Stimulated activated naive CD8-positive, alpha-beta T cell treated with anti-CD3 and anti-CD28 coated beads, Interleukin-15, Interleukin-2, amounts not matched to agents 100 ng/mL and 50 ng/mL, for 24 hours (primary cell): ENCODE results near the gene ZNF483.
"Not testable (repeated sequence)": the region's sequence is repeated elsewhere in the genome, so short reads cannot be mapped to it uniquely, and the experiment has no call there.

ENCODE experiments used
- H3K27ac Mint-ChIP-seq: one replicate; pipeline ENCODE4 v1.8.0; 2021; ENCODE audit warnings: mild to moderate bottlenecking, mixed read lengths
- H3K27me3 Mint-ChIP-seq: one replicate; pipeline ENCODE4 v1.8.0; 2021; ENCODE audit warnings: mixed read lengths
- H3K36me3 Mint-ChIP-seq: one replicate; pipeline ENCODE4 v1.8.0; 2021; ENCODE audit warnings: low read depth, mixed read lengths
- H3K4me1 Mint-ChIP-seq: one replicate; pipeline ENCODE4 v1.8.0; 2021; ENCODE audit warnings: low read depth, mixed read lengths
- H3K4me3 Mint-ChIP-seq: one replicate; pipeline ENCODE4 v1.8.0; 2021; ENCODE audit warnings: mild to moderate bottlenecking, mixed read lengths
- H3K9me3 Mint-ChIP-seq: one replicate; pipeline ENCODE4 v1.8.0; 2021; ENCODE audit warnings: mixed read lengths

Gene ZNF483

GRCh38 chr9:111516061-111516465, 8.9 kb upstream of the ZNF483 start:
- no peak overlapping the region for H3K27ac Mint-ChIP-seq
- no peaks in the 10 kb centered on the region for H3K36me3 Mint-ChIP-seq
- peaks cover 6% of the 10 kb centered on the region for H3K9me3 Mint-ChIP-seq
- no peak overlapping the region for H3K4me3 Mint-ChIP-seq
- peaks cover 7% of the 10 kb centered on the region for H3K27me3 Mint-ChIP-seq
- H3K4me1 Mint-ChIP-seq: peaks cover 2% of the 10 kb centered on the region

DNA sequence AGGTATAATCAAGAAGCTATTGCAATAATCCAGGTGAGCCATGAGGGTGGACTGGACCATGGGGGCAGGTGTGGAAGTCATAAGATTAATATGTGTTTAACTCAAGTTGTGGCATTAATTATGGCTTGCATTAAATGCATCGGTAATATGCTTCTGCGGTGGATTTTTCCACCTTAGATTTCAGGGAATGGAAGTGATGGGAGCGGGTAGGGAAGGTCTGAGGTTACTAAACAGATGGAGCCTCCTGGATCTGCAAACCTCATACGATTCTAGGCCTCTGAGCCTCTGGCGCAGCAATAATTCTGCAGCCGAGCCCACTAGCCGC, 286 bp upstream of the ZNF483 start:
- Mint-ChIP-seq H3K36me3 (peaks cover 10% of the 10 kb centered on the region), H3K4me3 (peak overlapping the region; percentile 87), H3K27ac (no peak overlapping the region), H3K9me3 (peaks cover 9% of the 10 kb centered on the region), H3K27me3 (peaks cover 18% of the 10 kb centered on the region), H3K4me1 (peaks cover 28% of the 10 kb centered on the region)

- H3K4me3 Mint-ChIP-seq: no peak overlapping the region
- H3K4me1 Mint-ChIP-seq: peaks cover 28% of the 10 kb centered on the region
- peaks cover 14% of the 10 kb centered on the region for H3K27me3 Mint-ChIP-seq
- H3K9me3 Mint-ChIP-seq: peaks cover 9% of the 10 kb centered on the region
- H3K27ac Mint-ChIP-seq: no peak overlapping the region
- H3K36me3 Mint-ChIP-seq: peaks cover 15% of the 10 kb centered on the region
Measured at GRCh38 chr9:111527347-111527746, 2.4 kb downstream of the ZNF483 start.

- Mint-ChIP-seq H3K4me1 (peaks cover 21% of the 10 kb centered on the region), H3K27me3 (peaks cover 3% of the 10 kb centered on the region), H3K4me3 (no peak overlapping the region), H3K36me3 (peaks cover 33% of the 10 kb centered on the region), H3K27ac (no peak overlapping the region), H3K9me3 (peaks cover 23% of the 10 kb centered on the region)
Measured at GRCh38 chr9:111529787-111530186, 4.8 kb downstream of the ZNF483 start.

DNA sequence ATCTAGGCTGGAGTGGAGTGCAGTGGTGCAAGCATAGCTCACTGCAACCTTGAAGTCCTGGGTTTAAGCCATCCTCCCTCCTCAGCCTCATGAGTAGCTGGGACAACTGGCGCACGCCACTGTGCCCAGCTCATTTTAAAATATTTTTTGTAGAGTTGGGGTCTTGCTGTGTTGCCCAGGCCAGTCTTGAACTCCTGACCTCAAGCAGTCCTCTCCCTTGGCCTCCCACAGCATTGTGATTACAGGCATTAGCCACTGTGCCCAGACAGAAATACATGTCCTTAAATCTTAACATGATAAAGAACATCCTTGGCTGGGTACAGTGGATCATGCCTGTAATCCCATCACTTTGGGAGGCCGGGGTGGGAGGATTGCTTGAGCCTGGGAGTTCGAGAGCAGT, 6.7 kb downstream of the ZNF483 start:
- H3K27ac Mint-ChIP-seq: no peak overlapping the region

DNA sequence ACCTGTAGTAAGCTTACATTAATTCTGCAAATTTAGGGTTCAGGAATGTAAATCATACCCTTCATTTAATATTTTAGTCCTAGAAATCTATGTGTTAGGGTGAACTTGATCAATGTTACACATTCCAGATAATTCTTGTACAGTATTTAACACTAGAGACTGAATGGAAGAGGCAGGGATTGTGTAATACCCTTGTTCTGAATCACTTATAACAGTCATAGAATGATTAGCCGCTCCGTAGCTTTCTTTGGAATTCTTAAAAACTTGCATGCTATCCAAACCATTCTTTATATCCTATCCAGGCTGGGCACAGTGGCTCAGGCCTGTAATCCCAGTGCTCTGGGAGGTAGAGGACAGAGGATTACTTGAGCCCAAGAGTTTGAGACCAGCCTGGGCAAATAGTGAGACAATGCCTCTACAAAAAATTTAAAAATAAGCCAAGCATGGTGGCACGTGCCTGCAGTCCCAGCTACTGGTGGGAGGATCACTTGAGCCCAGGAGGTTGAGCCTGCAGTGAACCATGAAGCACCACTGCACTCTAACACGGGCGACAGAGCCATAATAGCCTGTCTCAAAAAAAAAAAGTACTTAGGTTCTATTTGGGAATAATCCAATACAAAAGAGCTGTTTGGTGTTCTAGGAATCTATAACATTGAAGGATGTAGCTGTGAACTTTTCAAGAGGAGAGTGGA, 8.3 kb downstream of the ZNF483 start:
- H3K9me3 Mint-ChIP-seq: peaks cover 24% of the 10 kb centered on the region
- no peaks in the 10 kb centered on the region for H3K4me1 Mint-ChIP-seq
- H3K4me3 Mint-ChIP-seq: no peak overlapping the region
- H3K27me3 Mint-ChIP-seq: no peaks in the 10 kb centered on the region
- H3K36me3 Mint-ChIP-seq: peaks cover 51% of the 10 kb centered on the region
- H3K27ac Mint-ChIP-seq: no peak overlapping the region

More for the DNA sequence above, 6.7 kb downstream of the ZNF483 start:
- Mint-ChIP-seq H3K4me1 (peaks cover 6% of the 10 kb centered on the region), H3K4me3 (no peak overlapping the region), H3K36me3 (peaks cover 44% of the 10 kb centered on the region), H3K27me3 (no peaks in the 10 kb centered on the region), H3K9me3 (peaks cover 21% of the 10 kb centered on the region)

DNA sequence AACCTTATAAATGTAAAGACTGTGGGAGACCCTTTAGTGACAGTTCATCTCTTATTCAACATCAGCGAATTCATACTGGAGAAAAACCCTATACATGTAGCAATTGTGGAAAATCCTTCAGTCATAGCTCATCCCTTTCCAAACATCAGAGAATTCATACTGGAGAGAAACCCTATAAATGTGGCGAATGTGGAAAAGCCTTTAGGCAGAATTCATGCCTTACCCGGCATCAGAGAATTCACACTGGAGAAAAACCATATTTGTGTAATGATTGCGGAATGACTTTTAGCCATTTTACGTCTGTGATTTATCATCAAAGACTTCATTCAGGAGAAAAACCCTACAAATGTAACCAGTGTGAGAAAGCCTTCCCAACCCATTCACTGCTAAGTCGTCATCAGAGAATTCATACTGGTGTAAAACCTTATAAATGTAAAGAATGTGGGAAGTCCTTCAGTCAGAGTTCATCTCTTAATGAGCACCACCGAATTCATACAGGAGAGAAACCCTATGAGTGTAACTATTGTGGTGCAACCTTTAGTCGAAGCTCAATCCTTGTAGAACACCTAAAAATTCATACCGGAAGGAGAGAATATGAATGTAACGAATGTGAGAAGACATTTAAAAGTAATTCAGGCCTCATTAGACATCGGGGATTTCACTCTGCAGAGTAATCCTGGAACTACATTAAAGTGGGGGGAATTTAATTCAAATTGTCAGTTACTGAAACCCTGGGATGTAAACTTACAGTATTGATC, 17.7 kb downstream of the ZNF483 start:
- Mint-ChIP-seq H3K4me3 (no peak overlapping the region), H3K36me3 (peaks cover 64% of the 10 kb centered on the region), H3K4me1 (no peaks in the 10 kb centered on the region), H3K27me3 (no peaks in the 10 kb centered on the region), H3K27ac (no peak overlapping the region), H3K9me3 (peaks cover 42% of the 10 kb centered on the region)

DNA sequence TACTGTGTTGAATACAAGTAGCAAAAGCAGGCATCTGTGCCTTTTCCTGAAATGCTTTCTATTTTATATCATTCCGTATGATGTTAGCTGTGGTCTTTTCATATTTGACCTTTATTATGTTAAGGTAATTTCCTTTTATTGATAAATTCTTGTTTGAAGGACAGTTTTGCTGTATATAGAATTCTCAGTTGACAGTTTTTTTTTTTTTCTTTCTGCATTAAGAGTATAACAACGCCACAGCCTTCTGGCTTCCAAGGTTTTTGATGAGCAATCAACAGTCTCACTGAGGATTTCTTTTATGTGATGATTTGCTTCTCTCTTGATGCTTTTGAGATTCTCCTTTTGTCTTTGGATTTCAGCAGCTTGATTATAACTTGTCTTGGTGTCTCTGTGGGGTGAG, 23.6 kb downstream of the ZNF483 start:
- peaks cover 53% of the 10 kb centered on the region for H3K9me3 Mint-ChIP-seq
- peaks cover 65% of the 10 kb centered on the region for H3K36me3 Mint-ChIP-seq

GRCh38 chr9:111555425-111555824, 30.4 kb downstream of the ZNF483 start:
- peak overlapping the region; percentile 49 for H3K27ac Mint-ChIP-seq
- H3K4me3 Mint-ChIP-seq: not testable (repeated sequence)

More for the DNA sequence above, 23.6 kb downstream of the ZNF483 start:
- Mint-ChIP-seq H3K27ac (no peak overlapping the region), H3K27me3 (no peaks in the 10 kb centered on the region), H3K4me3 (no peak overlapping the region), H3K4me1 (no peaks in the 10 kb centered on the region)

DNA sequence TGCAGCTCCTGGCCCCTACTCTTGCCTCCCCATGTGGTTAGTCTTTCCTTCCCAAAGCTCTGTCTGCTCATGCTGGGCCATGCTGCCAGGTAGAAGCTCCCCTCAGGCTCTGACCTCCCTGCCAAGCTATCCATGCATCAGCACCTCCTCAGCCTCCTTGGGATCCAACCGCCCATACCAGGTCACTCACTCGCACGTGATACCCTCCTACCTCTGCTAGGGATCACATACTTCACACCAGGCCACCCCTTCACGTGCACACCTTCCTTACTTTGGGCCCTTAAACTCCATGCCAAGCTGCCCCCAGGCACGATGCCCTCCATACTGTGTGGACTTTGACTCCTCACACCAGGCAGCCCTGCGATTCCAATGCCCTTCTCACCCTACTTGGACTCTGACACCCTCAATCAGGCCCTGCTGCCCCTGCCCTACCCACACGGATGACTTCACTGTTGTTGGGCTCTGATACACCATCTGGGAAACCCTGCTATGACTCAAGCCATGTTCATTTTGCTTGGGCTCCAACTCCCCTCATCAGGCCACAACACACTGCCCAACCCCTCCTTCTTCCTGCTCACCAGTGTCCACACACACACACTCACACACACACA, 34.1 kb downstream of the ZNF483 start:
- Mint-ChIP-seq H3K27me3 (peaks cover 3% of the 10 kb centered on the region), H3K4me3 (no peak overlapping the region), H3K4me1 (no peaks in the 10 kb centered on the region), H3K9me3 (peaks cover 27% of the 10 kb centered on the region), H3K36me3 (peaks cover 16% of the 10 kb centered on the region), H3K27ac (no peak overlapping the region)

More at GRCh38 chr9:111555425-111555824, 30.4 kb downstream of the ZNF483 start:
- Mint-ChIP-seq H3K36me3 (peaks cover 39% of the 10 kb centered on the region), H3K9me3 (peaks cover 37% of the 10 kb centered on the region)
- H3K4me1 Mint-ChIP-seq, H3K27me3 Mint-ChIP-seq: not testable (repeated sequence)

DNA sequence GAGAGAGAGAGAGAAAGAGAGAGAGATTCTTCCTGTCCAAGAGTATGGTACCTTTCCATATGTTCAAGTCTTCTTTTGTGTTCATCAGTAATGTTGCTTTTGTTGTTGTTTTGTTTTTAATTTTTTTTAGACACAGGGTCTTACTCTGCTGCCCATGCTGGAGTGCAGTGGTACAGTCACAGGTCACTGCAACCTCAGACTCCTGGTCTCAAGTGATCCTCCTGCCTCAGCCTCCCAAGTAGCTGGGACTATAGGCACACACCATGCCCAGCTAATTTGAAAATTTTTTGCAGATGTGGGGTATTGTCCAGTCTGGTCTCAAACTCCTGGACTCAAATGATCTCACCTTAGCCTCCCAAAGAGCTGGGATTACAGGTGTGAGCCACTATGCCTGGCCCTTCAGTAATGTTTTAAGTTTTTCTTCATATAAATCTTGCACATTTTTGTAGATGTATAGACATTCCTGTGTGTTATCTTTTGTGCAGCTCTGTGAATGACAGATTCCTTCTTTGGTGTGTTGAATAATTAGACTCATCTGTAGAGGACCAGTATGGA, 36.3 kb downstream of the ZNF483 start:
- Mint-ChIP-seq H3K4me3 (no peak overlapping the region), H3K9me3 (peaks cover 18% of the 10 kb centered on the region), H3K4me1 (no peaks in the 10 kb centered on the region), H3K36me3 (no peaks in the 10 kb centered on the region), H3K27ac (no peak overlapping the region), H3K27me3 (no peaks in the 10 kb centered on the region)

GRCh38 chr9:111566234-111566633, 41.3 kb downstream of the ZNF483 start:
- Mint-ChIP-seq H3K36me3 (peaks cover 15% of the 10 kb centered on the region), H3K27ac (no peak overlapping the region), H3K27me3 (peaks cover 3% of the 10 kb centered on the region), H3K4me3 (no peak overlapping the region), H3K9me3 (peaks cover 30% of the 10 kb centered on the region), H3K4me1 (no peaks in the 10 kb centered on the region)

GRCh38 chr9:111568127-111568526, 43.1 kb downstream of the ZNF483 start:
- H3K27me3 Mint-ChIP-seq, H3K4me3 Mint-ChIP-seq, H3K27ac Mint-ChIP-seq, H3K4me1 Mint-ChIP-seq: not testable (repeated sequence)
- Mint-ChIP-seq H3K9me3 (peaks cover 26% of the 10 kb centered on the region), H3K36me3 (peaks cover 19% of the 10 kb centered on the region)

DNA sequence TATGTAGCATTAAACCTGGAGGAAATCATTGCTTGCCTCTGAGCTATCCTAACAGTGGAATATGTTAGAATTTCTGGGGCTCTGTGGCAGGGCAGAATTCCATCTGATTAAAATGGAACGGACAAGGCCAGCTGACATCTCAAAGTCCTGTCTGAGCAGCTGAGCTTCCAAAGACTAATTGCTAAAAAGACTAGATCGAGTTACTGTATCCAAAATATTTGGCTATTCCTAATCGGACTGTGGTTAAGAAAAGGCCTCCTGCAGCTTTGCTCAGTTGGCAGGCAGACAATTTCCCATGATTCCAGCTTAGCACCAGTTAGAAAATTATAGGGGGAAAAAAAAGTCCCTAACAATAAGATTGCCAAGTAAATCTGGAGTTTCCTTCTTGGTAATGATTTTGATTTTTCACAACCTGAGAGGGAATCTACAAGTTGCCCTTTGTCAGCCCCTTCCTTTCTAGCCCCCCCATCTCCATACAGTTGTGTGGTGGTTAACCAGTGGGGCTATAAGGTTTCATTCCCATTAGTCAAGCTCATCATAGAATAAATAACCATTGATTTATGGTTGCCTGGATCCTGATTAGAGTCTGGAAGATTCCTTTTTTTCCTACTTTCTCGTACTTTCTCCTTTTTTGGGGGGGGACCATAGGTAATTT, 48.1 kb downstream of the ZNF483 start:
- Mint-ChIP-seq H3K4me3 (no peak overlapping the region), H3K36me3 (peaks cover 15% of the 10 kb centered on the region), H3K4me1 (no peaks in the 10 kb centered on the region), H3K27ac (no peak overlapping the region), H3K27me3 (peaks cover 3% of the 10 kb centered on the region), H3K9me3 (peaks cover 17% of the 10 kb centered on the region)

- no peaks in the 10 kb centered on the region for H3K36me3 Mint-ChIP-seq
- peaks cover 8% of the 10 kb centered on the region for H3K27me3 Mint-ChIP-seq
- H3K4me1 Mint-ChIP-seq: no peaks in the 10 kb centered on the region
- no peak overlapping the region for H3K4me3 Mint-ChIP-seq
- no peaks in the 10 kb centered on the region for H3K9me3 Mint-ChIP-seq
- H3K27ac Mint-ChIP-seq: no peak overlapping the region
Measured at GRCh38 chr9:111582888-111583287, 57.9 kb downstream of the ZNF483 start.
